T-helper 2 cell (primary cell): ENCODE data around the gene LLPH.
"Not testable (repeated sequence)": the region's sequence is repeated elsewhere in the genome, so short reads cannot be mapped to it uniquely, and the experiment has no call there.

Source experiments
- DNase-seq, 5 experiments: peaks; one replicate each; pipeline versions ENCODE4 v3.0.0 to v3.0.0-alpha.2; 2012 to 2022
- total RNA-seq, 2 donors: gene quantifications; one replicate each; lab custom pipeline; 2026; lab: John Stamatoyannopoulos, UW

LLPH gene
- 6.9 to 12.6 reads per million in 2 donors for total RNA-seq

- DNase-seq = peak; percentile 72 to 96 (median 82)
Observed at GRCh38 chr12:66130267-66131066, at the start of gene LLPH. Gene LLPH, minus strand, starts transcription at chr12:66130750. Its CDS starts 1,644 bp downstream, at chr12:66129106.

GRCh38 chr12:66176105-66176900, 45.8 kb upstream of the LLPH start:
- DNase-seq = no peak

- DNase-seq = not testable (repeated sequence)
Observed at GRCh38 chr12:66174391-66175325, 44.1 kb upstream of the LLPH start.

GRCh38 chr12:66170606-66171005, 40.1 kb upstream of the LLPH start:
- no peak for DNase-seq

- DNase-seq = peak; percentile 67 to 93 (median 81)
Observed at GRCh38 chr12:66169221-66170170, 38.9 kb upstream of the LLPH start, which contains the start of gene TMBIM4. Gene TMBIM4, minus strand, starts transcription at chr12:66169996. Its CDS starts 45 bp downstream, at chr12:66169951.

- peak in 1 of 5 experiments; percentile 65 for DNase-seq
Observed at GRCh38 chr12:66168410-66168809, 37.9 kb upstream of the LLPH start.

- no peak for DNase-seq
Observed at GRCh38 chr12:66166561-66166960, 36.0 kb upstream of the LLPH start.

GRCh38 chr12:66165141-66165540, 34.6 kb upstream of the LLPH start:
- no peak for DNase-seq

- no peak for DNase-seq
Observed at GRCh38 chr12:66164349-66164821, 33.8 kb upstream of the LLPH start.

GRCh38 chr12:66163289-66163688, 32.7 kb upstream of the LLPH start:
- DNase-seq = no peak

- DNase-seq = no peak
Observed at GRCh38 chr12:66162701-66163100, 32.2 kb upstream of the LLPH start.

GRCh38 chr12:66160704-66161103, 30.2 kb upstream of the LLPH start:
- no peak for DNase-seq

- no peak for DNase-seq
Observed at GRCh38 chr12:66159123-66159522, 28.6 kb upstream of the LLPH start.

- DNase-seq = no peak
Observed at GRCh38 chr12:66156654-66157053, 26.1 kb upstream of the LLPH start.

- DNase-seq = no peak
Observed at GRCh38 chr12:66154776-66155175, 24.2 kb upstream of the LLPH start.

- DNase-seq = no peak
Observed at GRCh38 chr12:66152732-66153131, 22.2 kb upstream of the LLPH start.

GRCh38 chr12:66149702-66150398, 19.3 kb upstream of the LLPH start:
- DNase-seq = no peak

- peak in 1 of 5 experiments; percentile 56 for DNase-seq
Observed at GRCh38 chr12:66144791-66145754, 14.5 kb upstream of the LLPH start.

- DNase-seq = no peak
Observed at GRCh38 chr12:66143868-66144267, 13.3 kb upstream of the LLPH start.
